Stimulated activated CD8-positive, alpha-beta memory T cell treated with anti-CD3 and anti-CD28 coated beads, Interleukin-12 subunit alpha, Interleukin-12 subunit beta, amount 100 ng/mL, for 4 hours (primary cell): ENCODE measurements around the gene ALDH1A2.
"Not testable (repeated sequence)": the region's sequence is repeated elsewhere in the genome, so short reads cannot be mapped to it uniquely, and the experiment has no call there.

Experiments used
- DNase-seq: peaks from one replicate; pipeline ENCODE4 v3.0.0-alpha.2; 2020; ENCODE audit warnings: low read depth

Gene ALDH1A2

DNA sequence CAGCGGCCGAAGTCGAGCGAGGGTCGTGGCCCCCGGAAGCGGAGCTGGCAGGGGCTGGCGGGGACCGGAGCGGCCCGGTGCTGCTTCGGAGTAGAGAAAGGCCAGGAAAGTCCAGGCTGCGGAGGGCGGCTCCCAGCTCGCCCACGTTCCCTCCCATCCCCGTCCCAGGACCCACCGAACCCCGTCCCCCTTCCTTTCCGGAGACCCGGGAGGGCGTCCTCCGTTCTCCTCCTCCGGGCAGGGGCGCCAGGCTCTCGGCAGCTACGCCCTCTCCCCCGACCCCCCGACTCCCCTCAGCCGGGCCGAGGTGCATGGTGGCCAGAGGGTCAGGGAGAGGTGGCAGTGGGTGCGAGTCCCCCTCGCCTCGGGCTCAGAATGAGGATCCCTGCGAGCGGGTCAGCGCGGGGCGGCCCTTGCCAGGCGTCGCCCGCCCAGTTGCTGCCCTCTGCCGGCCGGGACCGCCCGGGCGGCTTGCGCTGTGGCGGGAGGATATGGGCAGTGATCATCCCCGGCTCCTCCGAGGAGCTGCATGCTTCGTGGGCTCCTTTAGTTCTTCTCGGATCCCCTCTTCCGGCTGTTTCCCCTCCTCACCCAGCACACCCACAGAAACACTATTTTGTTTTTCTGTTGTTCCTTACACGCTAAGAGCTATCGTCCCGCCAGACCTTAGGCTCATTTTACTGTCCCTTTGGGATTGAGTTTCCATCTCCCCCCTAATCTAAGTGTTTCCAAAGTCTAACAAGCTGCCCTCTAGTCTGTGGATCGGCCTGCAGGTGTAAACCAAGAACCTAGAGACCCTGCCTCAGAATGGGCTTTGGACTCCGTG is 744 bp upstream of the ALDH1A2 start:
- DNase-seq = peak; percentile 17

DNA sequence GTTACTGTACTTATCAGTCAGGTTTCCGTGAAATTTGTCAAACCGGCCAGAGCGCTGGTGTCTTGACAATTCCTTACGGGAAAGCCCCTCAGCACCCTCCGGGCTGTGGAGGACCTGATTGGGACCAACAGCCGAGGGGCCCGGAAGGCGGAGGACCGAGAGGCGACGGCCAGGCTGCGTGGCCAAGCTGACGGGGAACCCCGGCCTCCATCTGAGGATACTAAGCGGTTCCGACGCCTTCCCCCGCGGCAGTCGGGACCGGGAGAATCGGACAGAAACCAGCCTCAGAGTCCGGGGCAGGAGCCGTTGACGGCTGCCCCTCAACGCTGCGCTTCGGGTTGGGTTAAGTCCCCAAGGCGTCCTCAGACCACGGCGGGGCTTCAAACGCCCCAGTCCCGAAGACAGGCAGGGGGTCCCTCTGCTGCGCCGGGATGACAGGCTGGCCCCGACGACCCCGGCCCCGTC is 499 bp downstream of the ALDH1A2 start:
- no peak for DNase-seq

DNA sequence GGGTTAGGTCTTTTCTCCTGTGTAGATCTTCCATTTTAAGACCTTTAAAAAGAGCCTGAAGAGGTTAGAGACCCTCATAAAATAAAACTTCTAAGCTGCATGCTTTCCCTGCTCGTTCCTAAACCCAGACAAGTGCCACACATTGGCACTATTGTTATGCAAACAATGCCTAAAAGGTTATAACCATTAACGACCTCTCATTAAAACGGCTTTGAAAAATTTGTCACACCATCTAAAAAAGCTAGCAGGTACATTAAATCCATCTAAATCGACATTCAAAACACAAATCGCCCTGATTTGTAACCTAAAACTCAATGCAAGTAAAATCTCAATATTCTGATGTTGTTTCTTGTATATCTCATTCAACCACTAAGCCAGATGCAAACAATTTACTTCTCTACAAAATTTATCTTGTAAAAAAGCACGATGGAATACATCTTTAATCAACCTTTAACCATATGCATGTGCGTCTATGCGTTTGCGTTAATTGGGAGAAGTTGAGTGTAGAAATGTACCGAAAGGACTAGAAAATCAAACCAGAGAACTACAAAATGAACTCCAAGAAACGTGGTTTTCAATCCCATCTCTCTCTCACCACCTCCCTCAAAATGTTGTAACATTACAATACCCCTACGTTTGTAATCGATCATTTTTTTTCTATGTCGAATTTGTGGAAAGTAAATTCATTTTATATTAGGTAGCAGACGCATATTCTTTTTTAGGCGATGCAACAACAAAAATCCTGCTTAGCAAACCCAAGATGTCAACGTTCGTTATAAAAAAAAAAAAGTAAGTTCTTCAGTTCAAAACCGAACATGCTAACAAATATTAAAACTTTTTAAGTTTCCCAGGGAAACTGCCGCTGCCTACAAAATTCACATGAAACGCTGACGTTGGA is 1.2 kb downstream of the ALDH1A2 start:
- DNase-seq = no peak

DNA sequence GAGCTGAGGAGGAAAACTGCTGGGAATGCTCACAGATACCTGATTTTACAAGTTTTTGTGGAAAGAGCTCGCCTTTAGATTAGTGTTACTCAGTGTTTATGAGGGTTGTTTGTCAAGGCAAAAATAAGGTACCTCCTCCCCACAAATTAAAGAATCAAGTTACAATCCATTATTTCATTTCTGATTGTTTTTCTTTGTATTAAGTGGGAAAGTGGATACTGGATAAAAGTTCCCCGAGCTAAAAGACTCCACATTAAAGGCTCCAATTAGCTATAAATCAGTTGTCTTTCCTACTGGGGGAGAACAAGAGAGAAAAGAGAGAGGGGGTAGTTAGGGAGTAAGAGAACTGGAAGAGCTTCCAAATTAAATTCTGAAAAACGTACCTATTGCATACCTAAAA is 1.9 kb downstream of the ALDH1A2 start:
- no peak for DNase-seq

DNA sequence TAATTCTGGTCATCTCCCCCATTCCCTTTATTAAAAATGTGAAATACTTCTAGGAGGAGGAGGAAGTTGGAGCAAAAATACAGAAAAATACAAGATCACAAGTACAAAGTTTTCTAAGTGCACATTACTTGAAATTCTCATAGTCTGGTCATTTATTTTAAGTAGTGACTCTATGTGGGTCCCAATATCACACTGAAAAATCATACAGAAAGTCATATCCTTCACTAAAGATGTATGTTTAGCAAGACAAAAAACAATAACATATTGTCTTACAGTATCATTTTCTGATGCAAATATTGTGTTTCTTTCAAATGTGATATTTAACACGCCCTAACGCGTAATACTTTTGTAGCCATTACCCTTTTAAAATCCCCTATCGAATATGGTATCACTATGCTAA is 2.5 kb downstream of the ALDH1A2 start:
- DNase-seq = no peak

DNA sequence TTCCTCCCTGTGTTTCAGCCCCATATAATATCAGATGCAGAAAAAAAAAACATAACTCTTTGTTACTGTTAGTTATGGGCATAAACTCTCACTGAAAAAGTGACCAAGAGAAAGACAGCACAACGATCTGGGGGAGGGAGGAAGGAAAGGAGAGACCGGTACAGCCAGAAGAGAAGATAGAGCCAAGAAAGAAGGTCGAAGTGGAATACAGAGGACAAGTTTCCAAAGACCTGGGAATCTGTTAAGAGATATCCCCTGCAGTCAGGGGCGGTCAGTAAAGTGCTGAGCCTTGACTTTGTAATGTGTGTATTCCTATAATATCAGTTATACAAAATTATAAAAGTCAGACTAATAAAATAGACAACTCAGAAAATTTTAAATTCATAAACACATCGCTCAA is 3.3 kb downstream of the ALDH1A2 start:
- DNase-seq = no peak

DNA sequence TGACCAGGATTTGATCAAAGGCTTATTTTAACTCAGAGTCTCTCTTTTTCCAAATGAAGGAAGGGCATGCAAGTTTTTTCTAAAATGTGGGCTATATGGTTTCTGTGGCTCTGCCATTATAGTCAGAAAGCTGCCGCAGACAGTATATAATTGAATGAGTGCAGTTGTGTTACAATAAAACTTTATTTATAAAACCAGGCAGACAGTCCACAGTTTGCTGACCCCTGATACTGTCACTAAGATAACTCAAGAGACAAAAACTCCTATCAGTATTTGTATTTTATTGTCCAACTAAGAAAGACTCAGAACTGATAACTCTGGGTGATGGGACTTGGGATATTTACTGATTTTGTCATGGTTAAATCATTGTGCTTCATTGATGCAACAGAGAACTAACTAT is 4.9 kb downstream of the ALDH1A2 start:
- DNase-seq = no peak

DNA sequence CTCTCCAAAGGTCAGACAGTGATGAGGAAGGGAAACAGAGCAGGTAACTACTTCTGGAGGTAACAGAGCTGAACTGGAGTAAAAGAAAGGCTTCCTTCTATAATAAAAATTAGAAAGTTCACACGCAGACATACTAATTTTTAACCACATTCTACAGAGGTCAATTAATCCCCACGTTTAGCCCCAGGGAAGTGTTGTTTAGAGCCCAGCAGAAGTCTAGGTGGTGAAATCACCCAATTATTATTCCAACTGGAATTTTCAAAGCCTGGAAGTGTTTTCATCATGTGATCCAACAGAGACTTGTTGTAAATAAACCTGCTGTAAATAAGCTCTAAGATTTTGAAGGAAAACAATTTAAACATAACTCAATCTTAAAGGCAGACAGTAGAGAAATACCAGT is 6.8 kb downstream of the ALDH1A2 start:
- no peak for DNase-seq

DNA sequence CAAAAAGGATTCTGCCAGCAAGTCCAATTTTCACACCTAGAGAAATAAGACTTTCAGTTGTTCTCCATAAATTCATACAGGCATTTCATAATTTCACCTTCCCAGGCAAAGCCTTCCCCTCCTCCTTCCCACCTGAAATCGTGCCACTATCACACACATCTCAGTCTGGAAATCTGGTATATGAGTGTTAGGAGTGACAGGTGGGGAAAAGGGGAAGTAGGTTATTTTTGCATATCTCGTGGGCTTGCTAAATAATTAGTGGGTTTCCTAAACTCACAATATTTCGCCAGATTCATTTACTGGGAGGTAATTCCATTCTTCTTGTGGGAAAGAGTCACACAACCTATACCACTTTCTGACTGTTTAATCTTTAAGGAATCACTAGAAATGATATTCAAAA is 7.4 kb downstream of the ALDH1A2 start:
- DNase-seq = no peak

DNA sequence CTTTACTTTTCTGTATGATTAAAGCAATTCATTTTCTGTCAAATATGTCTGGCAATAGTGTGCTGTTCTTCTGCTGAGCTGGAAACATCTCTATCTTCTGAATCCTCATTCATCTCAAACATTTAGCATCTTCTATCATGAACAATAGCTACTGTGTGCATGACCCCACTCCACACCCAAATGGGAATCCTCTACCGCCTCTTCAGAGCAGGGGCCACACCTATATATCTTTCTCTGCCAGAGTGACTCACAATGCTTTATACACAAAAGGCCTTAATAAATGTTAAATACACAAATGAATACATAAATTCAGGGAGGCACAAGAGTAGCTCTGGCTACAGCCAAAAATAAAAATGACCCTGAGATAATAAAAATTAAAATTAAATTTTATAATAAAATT is 8.0 kb downstream of the ALDH1A2 start:
- DNase-seq = no peak

DNA sequence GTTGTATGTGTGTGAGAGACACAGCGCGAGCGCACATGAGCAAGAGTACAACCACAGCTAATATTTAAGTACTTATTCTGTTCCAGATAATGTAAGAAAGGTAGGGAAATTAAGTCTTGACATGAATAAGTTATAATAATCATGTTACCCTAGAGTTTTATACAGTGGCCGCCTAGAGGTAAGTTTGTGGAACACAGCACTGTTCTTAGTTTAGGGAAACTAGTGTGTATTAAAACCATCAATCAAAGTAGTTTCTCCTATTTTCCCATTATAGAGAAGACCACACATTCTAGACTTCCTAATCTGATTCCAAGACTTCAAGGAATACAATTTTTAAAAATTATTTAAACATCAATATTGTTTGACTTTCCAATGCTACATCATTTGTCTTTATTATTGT is 9.5 kb downstream of the ALDH1A2 start:
- DNase-seq = no peak

DNA sequence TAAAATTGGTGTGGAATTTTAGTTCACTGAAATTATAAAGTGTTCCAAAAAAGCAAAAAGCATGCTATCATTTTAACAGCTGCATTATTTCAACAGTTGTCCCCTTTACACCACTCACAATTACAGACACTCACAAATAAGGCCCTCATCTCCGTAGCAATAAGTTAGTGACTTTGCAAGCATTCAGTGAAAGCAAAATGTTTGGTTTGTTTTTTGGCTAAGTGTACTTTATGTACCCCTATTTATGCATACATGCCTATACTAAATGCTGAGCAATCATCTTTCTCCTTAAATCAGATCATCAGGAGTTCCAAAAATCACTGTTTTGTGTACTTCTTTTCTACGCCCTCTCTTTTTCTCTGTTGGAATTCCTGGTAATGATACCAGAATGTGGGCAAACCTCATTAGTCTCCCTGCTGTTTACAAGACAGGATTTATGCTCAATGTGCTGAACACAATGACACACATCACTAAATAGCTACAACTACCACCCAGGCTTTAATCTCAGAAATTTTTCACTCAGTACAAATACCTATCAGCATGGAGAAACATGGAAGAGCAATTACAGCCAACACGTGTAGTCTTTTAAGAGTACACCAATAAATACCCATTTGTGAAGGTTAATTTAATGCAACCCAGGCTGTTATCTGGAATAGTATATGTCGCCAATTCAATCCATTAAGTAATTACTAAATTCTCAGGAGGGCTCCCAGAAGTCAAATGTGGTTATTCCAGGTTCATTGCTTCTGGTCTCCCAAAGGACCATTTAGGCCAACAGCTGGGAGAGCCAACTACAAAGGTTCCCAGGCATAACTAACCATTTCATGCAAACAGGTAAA is 12.0 kb downstream of the ALDH1A2 start:
- no peak for DNase-seq

DNA sequence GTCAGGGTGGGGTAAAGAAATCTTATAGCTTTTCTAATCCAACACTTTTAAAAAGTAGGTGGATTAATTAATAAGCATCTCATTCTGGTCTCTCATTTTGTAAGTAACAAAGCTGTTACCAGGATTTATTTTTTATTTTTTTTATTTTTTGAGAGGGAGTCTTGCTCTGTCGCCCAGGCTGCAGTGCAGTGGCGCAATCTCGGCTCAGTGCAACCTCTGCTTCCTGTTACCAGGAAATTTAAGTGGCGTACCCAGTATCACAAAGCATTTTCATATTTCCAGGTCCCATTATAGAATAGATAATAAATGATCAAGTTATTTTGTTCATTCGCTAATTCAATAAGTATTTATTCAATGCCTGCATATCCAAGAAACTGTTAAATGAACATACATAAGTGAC is 13.2 kb downstream of the ALDH1A2 start:
- DNase-seq = no peak

DNA sequence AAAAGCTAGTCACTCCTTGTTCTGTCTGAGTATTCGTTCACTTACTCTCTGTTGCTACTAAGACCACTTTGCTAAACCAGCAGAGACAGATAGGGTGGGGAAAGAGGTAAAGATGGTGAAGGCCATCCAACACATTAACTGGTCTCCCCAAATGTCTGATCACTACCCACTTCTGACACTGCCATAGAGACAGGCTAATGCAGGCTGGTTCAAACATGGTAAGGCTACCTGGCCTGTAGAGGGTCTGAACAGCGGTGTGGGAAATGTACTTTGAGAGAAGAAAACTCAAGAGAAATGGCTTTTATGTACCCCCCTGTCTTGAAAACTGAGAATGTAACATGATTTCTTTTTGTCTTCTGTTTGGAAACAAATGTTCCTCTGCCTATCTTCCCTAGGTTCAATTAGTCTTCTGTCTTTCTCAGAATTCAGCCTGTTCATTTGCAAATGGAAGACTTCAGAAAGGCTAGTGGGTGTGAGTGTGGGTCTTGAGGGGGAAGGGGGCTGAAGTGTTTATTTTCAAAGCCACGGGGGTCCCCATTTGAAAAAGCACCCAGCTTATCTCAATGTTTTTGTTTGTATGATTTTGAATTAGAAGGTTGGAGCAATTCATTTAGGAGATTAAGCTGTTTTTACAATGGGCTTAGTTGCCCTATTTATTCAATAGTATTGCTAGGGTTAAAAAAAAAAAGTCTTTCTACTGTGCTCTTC is 15.8 kb downstream of the ALDH1A2 start:
- DNase-seq = no peak

DNA sequence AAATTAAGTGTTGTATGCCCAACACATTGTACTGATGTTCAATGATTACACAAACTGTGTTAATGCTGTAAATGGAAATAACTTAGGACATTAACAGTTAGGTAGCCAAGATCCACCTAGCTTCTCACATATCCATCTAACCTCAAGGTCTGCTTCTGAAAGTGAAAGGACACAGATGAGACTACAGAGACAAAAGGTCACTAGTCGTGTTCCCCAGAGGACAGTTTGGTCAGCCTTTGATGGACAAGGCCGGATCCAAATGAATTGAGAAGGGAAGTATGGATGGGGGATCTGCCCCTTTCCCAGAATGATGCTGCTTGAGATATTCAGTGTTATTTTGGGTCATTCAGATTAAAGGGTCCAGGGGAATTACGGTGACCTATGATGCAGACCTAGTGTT is 17.2 kb downstream of the ALDH1A2 start:
- no peak for DNase-seq

DNA sequence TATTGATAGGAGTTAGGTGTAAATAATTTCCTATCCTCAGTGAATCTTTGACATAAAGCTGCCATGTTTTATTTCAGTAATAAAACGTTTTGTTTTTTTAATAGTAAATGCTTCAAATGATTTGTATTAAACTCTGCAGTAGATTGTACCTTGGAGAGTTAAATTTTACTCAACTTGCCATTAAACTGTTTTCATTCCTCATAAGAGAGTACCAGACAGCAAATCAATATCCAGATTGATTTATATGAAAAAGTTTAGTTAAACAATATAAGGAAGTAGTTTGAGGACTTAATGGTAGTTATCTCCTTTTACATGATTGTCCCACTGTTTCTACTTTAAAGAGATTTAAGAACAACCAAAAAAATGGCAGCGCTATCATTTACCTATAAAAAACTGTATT is 18.4 kb downstream of the ALDH1A2 start:
- no peak for DNase-seq

DNA sequence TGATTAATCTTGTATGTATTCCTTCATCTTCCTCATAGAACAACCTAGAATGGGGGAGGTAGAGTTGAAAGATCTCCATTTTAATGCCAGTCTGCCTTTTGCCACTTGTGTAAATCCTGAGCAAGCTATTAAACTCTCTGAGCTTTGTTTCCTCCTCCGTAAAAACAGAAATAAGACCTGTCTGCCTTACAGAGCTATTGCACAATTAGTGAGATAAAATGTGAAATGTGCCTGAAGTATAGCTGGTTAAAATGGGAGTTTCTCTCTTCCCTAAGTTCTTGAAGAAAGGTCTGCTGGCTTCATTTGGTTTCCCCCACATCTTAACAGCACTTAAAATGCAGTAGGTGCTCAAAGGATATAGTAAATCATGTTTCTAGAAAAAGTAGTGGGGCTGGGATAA is 19.0 kb downstream of the ALDH1A2 start:
- no peak for DNase-seq

DNA sequence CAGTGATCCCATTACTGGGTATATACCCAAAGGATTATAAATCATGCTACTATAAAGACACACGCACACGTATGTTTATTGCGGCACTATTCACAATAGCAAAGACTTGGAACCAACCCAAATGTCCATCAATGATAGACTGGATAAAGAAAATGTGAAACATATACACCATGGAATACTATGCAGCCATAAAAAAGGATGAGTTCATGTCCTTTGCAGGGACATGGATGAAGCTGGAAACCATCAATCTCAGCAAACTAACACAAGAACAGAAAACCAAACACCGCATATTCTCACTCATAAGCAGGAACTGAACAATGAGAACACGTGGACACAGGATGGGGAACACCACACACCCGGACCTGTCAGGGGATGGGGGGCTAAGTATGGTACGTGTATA is 20.1 kb downstream of the ALDH1A2 start:
- DNase-seq = not testable (repeated sequence)

DNA sequence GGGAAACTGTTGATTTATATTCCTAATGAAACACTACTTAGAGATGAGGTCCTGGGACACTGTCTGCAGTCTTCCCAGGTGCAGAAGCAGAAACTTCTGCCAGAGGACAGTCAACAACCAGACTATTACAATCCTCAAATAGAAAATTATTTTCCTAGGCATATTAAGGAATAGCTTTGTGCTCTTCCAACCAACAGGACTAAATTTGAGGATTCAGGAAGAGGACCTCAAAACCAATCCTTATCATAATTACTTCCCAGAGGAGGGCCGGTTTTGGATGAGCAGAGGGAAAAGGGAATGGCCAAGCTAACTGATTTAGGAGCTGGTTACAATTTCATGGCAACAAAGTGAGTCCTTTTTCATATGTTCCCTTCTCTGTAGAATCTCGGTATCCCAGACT is 21.0 kb downstream of the ALDH1A2 start:
- DNase-seq = no peak

DNA sequence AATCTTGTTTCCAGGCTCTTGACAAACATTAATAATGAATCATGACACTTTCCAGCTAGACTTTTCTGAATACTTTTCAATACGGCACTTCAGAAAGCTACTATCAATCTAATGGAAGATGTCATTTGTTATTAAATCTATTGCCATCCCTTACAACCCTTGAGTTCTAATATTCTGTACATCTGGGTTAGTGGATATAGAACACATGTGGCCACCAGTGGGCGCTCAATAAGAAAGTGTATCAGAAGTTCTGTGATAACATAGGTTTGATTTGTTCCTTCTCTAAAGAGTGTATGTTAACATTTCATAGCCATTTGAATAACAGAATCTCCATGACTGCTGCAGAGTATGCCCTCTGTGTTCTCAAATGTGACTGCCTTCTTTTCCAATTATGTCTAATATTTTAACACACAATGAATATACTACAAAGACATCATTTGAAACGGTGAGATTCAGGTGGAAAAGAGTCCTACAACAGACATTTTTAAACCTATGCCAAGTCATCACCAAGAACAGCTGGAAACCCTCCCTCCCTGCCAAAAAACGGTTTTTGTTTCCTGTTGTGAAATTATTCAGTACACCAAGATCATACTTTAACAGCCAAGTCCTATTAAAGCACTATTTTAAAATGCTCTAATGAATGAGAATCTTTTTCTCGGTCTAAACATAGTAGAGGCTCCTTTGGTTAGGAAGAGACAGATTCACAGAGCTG is 22.2 kb downstream of the ALDH1A2 start:
- no peak for DNase-seq

DNA sequence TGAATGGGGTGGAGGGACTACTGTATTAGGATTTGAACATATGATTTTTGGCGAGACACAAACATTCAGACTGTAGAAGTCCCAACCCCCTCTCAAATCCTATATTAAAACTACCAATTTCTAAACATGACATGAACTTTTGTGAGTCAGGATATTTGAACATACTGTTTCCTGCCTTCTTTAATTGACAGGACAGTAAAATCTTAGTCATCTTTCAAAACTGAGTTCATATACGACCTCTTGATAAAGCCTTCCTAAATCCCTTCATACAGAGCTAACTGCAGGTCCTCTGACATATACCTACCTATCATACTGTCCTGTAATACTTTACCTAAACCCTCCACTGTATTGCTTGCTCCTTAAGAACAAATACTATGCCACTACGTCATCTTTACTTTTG is 23.5 kb downstream of the ALDH1A2 start:
- no peak for DNase-seq
